Suprapubic skin (tissue), 4 donors: ENCODE data around the gene TRIM46.

Experiments used
- EP300 ChIP-seq: sonication (generic); formaldehyde crosslinking; IDR thresholded peaks from one replicate; pipeline ENCODE4 v1.6.1; 2017; ENCODE audit warnings: antibody characterized with exemption
- POLR2A ChIP-seq, 2 donors: fragments of 450-650 bp; IDR thresholded peaks; one replicate each; pipeline ENCODE4 v1.6.1; 2017; ENCODE audit warnings: antibody characterized with exemption in 2 of 2, mild to moderate bottlenecking in 2 of 2, moderate library complexity in 2 of 2
- POLR2AphosphoS5 ChIP-seq, 3 donors: sonication (generic); formaldehyde crosslinking; IDR thresholded peaks; one replicate each; pipeline ENCODE4 v1.6.1; 2017; ENCODE audit warnings: antibody characterized with exemption in 3 of 3
- TF ChIP-seq, protein P1 (sequence below), 2 donors: fragments of 200-600 bp in 1 of 2; fragments of 450-650 bp in 1 of 2; sonication (generic) in 1 of 2; IDR thresholded peaks; one replicate each; pipeline ENCODE4 v1.5.1; 2016 to 2019; ENCODE audit warnings: antibody characterized with exemption in 2 of 2, mild to moderate bottlenecking in 1 of 2, moderate library complexity in 1 of 2

DNA sequence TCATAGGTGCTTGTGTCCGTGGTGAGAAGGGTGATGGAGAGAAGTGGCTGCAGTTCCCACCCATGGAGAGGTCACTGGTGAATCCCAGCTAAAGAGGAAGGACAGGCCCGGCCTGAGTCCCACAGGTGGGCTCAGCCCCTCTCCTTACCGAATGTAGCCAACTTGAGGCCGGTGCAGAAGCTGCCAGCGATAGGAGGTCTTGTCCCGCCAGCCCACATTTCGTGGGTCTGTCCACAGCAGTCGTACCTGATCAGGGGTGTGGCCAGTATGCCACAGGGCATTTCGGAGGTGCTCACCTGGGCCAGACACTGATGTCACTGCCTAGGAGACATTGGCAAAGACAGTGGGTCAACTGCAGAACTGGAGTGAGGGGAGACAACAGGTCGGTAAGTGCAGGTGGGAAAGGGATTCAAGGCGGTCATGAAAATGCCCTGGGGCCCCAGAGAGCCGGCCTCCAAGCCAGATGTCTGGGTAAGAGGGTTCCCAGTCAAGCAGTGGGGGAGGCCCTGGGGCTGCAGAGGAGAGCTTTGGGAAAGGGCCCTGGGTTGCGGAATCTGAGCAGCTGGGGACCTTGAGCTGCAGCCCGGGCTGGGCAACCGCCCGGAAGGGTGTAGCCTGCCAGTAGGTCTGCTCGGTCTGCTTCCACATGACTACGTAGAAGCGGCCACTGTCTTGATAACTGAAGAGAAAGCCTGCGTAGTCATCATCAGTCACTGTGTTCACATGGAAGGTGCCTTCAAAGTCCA is 23.4 kb downstream of the TRIM46 start:
- TF ChIP-seq, protein P1, sequence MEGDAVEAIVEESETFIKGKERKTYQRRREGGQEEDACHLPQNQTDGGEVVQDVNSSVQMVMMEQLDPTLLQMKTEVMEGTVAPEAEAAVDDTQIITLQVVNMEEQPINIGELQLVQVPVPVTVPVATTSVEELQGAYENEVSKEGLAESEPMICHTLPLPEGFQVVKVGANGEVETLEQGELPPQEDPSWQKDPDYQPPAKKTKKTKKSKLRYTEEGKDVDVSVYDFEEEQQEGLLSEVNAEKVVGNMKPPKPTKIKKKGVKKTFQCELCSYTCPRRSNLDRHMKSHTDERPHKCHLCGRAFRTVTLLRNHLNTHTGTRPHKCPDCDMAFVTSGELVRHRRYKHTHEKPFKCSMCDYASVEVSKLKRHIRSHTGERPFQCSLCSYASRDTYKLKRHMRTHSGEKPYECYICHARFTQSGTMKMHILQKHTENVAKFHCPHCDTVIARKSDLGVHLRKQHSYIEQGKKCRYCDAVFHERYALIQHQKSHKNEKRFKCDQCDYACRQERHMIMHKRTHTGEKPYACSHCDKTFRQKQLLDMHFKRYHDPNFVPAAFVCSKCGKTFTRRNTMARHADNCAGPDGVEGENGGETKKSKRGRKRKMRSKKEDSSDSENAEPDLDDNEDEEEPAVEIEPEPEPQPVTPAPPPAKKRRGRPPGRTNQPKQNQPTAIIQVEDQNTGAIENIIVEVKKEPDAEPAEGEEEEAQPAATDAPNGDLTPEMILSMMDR (IDR thresholded peaks at IDR 0.05), result no peak
- TF ChIP-seq POLR2A (IDR thresholded peaks at IDR 0.05), result no peak
- TF ChIP-seq POLR2AphosphoS5 (IDR thresholded peaks at IDR 0.05), result no peak
- no peak for TF ChIP-seq EP300
